ENCODE results near the gene SH2D3A.

Gene SH2D3A

DNA sequence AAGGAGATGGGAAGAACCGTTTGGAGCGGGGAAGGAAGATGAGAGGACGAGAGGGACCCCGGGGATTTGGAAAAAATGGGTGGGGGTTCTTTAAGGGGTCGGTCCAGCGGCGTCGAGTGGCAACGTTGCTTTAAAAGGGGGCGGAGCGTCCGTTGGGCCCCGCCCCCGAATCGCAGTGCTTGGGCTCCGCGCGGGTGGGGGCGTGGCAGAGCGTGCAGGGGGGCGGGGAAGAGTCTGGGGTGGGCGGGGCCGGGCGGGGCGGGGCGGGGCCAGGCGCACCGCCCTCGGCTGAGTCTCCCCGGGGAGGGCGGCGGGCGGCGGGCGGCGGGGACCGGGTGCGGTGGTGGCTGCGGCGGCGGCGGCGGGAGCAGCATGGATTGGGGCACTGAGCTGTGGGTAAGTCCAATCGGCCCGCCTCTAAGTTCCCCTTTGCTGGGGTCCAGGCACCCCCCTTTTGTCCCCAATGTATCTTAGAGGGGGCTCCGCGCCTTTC, 27.8 kb downstream of the SH2D3A start, which contains the start of gene TRIP10:
TRIP10 (plus strand) TSS at position 291 of the 493 bp plus-strand sequence; CDS start at position 373, 82 bp downstream.
- in situ Hi-C loops (cut with HindIII; ENCODE audit: low sequenced_read_pairs), result no loop called here
- TF ChIP-seq, protein P1, sequence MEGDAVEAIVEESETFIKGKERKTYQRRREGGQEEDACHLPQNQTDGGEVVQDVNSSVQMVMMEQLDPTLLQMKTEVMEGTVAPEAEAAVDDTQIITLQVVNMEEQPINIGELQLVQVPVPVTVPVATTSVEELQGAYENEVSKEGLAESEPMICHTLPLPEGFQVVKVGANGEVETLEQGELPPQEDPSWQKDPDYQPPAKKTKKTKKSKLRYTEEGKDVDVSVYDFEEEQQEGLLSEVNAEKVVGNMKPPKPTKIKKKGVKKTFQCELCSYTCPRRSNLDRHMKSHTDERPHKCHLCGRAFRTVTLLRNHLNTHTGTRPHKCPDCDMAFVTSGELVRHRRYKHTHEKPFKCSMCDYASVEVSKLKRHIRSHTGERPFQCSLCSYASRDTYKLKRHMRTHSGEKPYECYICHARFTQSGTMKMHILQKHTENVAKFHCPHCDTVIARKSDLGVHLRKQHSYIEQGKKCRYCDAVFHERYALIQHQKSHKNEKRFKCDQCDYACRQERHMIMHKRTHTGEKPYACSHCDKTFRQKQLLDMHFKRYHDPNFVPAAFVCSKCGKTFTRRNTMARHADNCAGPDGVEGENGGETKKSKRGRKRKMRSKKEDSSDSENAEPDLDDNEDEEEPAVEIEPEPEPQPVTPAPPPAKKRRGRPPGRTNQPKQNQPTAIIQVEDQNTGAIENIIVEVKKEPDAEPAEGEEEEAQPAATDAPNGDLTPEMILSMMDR (IDR thresholded peaks at IDR 0.05; ENCODE audit: low read depth, low read length, missing control alignments), result no peak
- peak within 1 kb of the TSS; percentile 88 for H3K4me3 ChIP-seq (ENCODE audit: low read depth, low read length)
- no peak for DNase-seq (ENCODE audit: low read depth)

DNA sequence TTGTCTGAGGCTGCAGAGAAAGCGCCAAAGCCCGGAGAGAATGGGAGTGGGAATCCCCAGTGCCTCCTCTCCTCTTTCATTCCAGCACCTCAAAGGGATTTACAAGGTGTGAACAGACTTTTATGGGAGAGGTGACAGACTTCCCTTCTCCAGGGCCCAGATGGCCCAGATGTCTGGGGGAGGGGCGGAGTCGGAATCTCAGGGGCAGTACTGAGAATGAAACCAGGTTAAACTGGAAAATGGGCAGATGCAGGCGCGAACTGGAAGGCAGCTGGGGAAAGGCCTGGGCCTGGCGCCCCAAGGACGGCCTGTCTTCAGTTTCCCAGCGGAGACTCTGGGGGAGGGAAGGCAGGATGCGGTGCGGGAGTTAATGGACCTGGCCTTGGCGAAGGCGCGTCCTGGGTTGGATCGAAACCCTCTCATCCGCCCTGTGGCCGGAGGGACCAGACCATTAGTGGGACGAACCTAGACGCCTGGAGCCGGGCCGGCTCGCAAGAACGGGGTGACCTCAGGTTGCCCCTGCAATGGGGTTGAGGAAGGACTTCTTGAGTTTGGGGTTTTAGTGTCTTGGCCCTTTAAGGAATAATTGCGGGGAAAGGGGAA, 28.3 kb downstream of the SH2D3A start:
- peak overlapping the region; percentile 27 for H3K4me3 ChIP-seq (ENCODE audit: low read depth, low read length)
- TF ChIP-seq, protein P1 (IDR thresholded peaks at IDR 0.05; ENCODE audit: low read depth, low read length, missing control alignments), result no peak
- DNase-seq (ENCODE audit: low read depth), result no peak
- in situ Hi-C loops (cut with HindIII; ENCODE audit: low sequenced_read_pairs), result no loop called here

DNA sequence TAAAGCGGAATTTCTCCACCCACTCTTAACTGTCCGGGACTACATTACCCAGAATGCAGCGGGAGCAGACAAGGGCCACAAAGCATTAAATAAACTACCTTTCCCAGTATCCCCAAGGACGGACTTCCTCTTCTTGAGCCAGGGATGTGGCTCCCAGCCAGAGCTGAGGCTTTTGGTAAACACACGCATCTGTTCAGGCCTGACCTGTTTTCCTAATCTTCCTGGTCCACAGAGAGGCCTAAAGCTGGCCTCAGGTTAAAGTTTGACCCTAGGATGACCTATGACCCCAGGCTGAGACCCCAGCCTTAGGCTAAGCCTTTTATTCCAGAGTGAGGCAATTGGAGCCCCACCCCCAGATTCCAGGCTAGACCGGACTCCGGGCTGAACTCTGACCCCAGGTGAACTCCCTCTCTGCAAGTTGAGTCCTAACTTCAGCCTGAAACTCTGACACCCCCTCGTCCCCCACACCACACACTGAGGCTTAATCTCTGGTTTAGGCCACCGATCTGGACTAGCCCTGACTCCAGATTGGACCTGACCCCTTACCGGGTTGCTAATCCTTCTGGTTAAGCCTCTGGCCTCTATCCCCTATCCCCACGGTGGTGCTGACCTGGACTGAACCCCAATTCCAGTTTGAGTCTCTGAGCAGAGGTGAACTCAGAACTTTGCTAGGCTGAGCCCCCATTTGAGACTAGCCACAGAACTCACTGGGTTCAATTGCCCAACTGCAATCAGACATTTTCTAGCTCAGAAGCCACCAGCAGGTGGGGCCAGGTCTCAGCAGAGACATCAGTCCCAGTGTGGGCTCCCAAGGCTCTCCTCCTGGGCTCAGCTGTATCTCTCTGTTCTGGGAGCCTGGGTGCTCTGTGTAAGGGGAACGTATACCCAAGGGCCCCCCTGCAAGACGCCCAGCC, 29.1 kb downstream of the SH2D3A start:
- TF ChIP-seq, protein P1 (IDR thresholded peaks at IDR 0.05; ENCODE audit: low read depth, low read length, missing control alignments), result peak; percentile 73
- in situ Hi-C loops (cut with HindIII; ENCODE audit: low sequenced_read_pairs), result no loop called here
- DNase-seq (ENCODE audit: low read depth), result peak; percentile 49
- H3K4me3 ChIP-seq (ENCODE audit: low read depth, low read length), result no peak overlapping the region

DNA sequence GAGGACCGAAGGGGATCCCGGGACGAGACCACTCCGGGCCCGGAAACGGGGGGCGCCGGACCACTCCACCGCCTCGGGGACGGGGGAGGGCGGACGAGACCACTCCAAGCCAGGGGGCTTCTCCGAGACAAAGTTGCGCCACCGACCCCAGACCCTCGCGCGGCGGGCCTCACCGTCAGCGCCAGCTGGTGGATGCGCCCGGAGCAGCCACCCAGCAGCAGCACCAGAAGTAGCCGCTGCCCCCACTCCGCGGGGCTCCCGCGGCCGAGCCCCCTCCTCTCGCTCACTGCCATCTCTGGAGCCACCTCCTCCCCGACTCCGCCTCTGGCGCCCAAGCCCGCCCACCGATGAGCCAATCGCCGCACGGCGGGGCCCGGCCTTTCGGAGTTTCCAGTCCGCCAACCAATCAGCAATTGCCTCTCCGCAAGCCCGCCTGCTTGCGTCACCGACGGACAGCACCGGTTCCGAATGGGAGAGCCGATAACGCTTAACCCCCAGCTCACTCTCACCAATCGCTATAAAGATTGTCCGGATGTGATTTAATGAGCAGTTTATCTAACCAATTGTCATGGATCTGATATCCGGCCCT, 29.9 kb downstream of the SH2D3A start, which contains the start of gene GPR108:
GPR108 (minus strand) TSS at position 297 of the 589 bp plus-strand sequence; CDS start at position 293, 4 bp downstream.
- in situ Hi-C loops (cut with HindIII; ENCODE audit: low sequenced_read_pairs), result no loop called here
- DNase-seq (ENCODE audit: low read depth), result peak; percentile 100
- TF ChIP-seq, protein P1 (IDR thresholded peaks at IDR 0.05; ENCODE audit: low read depth, low read length, missing control alignments), result no peak
- H3K4me3 ChIP-seq (ENCODE audit: low read depth, low read length), result peak within 1 kb of the TSS; percentile 99

DNA sequence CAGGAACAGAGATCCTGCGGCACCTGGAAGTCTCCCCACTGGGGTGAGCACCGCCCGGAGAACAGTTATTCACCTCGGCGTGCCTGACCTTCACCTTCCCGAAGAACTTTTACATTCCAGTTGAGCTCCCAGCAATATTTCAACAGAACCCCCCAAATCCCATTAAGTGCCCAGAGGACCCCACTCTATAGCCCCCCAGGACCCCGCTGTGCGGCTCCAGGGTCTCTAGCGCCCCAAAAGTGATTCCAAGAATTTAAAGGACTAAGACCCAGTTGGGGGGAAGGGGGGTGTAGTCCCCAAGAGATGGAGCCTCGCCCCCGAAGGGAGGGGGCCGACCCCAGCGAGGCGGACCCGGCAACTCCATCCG, 30.3 kb downstream of the SH2D3A start:
- in situ Hi-C loops (cut with HindIII; ENCODE audit: low sequenced_read_pairs), result no loop called here
- H3K4me3 ChIP-seq (ENCODE audit: low read depth, low read length), result peak overlapping the region; percentile 99
- DNase-seq (ENCODE audit: low read depth), result no peak
- TF ChIP-seq, protein P1 (IDR thresholded peaks at IDR 0.05; ENCODE audit: low read depth, low read length, missing control alignments), result no peak
